Transverse colon (tissue), 4 donors: ENCODE measurements around the gene DLAT. TPM values are rescaled to one million over a fixed set of nuclear protein-coding genes. Genes with fewer than 3 reads are reported as not detected.

ENCODE experiments used
- DNase-seq: peaks from one replicate; pipeline ENCODE4 v3.0.0-alpha.2; 2019
- H3K27ac ChIP-seq, 4 donors: fragments of 200-600 bp; sonication (generic); 2 replicates each; pipeline ENCODE4 v1.5.1; 2016 to 2018; ENCODE audit warnings: inconsistent platforms in 4 of 4
- H3K27me3 ChIP-seq: fragments of 200-600 bp; sonication (generic); 2 replicates; pipeline ENCODE4 v1.5.1; 2017; ENCODE audit warnings: inconsistent platforms
- H3K36me3 ChIP-seq, 4 donors: fragments of 200-600 bp; sonication (generic); 2 replicates each; pipeline ENCODE4 v1.5.1; 2017 to 2019; ENCODE audit warnings: inconsistent platforms in 4 of 4
- H3K4me1 ChIP-seq, 4 donors: fragments of 200-600 bp; sonication (generic); 2 replicates each; pipeline ENCODE4 v1.5.1; 2017 to 2020; ENCODE audit warnings: inconsistent platforms in 4 of 4
- H3K4me3 ChIP-seq, 4 donors: fragments of 200-600 bp; sonication (generic); 1 replicate in 1 of 4; 2 replicates in 3 of 4; pipeline versions ENCODE4 v1.5.1 to v1.6.1; 2017 to 2019; ENCODE audit warnings: inconsistent platforms in 4 of 4
- H3K9me3 ChIP-seq, 2 donors: fragments of 200-600 bp; sonication (generic); 2 replicates each; pipeline ENCODE4 v1.5.1; 2017 to 2019; ENCODE audit warnings: inconsistent platforms in 2 of 2
- EP300 ChIP-seq: sonication (generic); formaldehyde crosslinking; IDR thresholded peaks from one replicate; pipeline ENCODE4 v1.6.1; 2017; ENCODE audit warnings: antibody characterized with exemption, low read depth
- POLR2A ChIP-seq: fragments of 450-650 bp; IDR thresholded peaks from one replicate; pipeline ENCODE4 v1.6.1; 2016; ENCODE audit warnings: antibody characterized with exemption, mild to moderate bottlenecking, moderate library complexity
- POLR2AphosphoS5 ChIP-seq, 3 donors: sonication (generic); formaldehyde crosslinking; IDR thresholded peaks; one replicate each; pipeline ENCODE4 v1.6.1; 2016; ENCODE audit warnings: antibody characterized with exemption in 3 of 3
- WGBS, 2 donors: methylation state at CpG; one replicate each; pipeline ENCODE4 v1.1.5; 2018; ENCODE audit warnings: low coverage in 1 of 2; 5-methylcytosine and 5-hydroxymethylcytosine counted together
- in situ Hi-C, 4 donors: fragments of 200-750 bp; cut with MboI; loops; one replicate each; pipeline versions ENCODE4 v1.15.0 to v1.15.1; 2017; ENCODE audit warnings: low sequenced_read_pairs in 3 of 4, low pct_ligation_motif_present in 1 of 4, low pct_unique_long_range_greater_than_20kb in 1 of 4
- intact Hi-C: fragments of 100-400 bp; cut with DNase I; formaldehyde crosslinking; loops from one replicate; pipeline ENCODE4 v1.15.1; 2023; ENCODE audit warnings: low total_unique reads
- total RNA-seq, 4 donors: library from RNA; depleted of rRNA; stranded (reverse); fragments of >200 nt; gene quantifications; one replicate each; pipeline ENCODE4 v1.1.0, GENCODE V29; 2016
- TF ChIP-seq, protein P1 (sequence below), 5 experiments: fragments of 200-600 bp in 3 of 5; fragments of 450-650 bp in 2 of 5; sonication (generic) in 3 of 5; IDR thresholded peaks; 1 replicate in 2 of 5; 2 replicates in 3 of 5; pipeline ENCODE4 v1.5.1; 2016 to 2017; ENCODE audit warnings: antibody characterized with exemption in 5 of 5, inconsistent platforms in 3 of 5, mild to moderate bottlenecking in 2 of 5, moderate library complexity in 1 of 5

Gene DLAT
- total RNA-seq, 4 donors from 2014 or later = 20.2 to 40.3 (median 23.8) TPM

GRCh38 chr11:112050721-112051120 lies 25.5 kb downstream of the DLAT start:
- H3K9me3 ChIP-seq = no peaks in the 10 kb centered on the region
- TF ChIP-seq EP300 = no peak
- TF ChIP-seq, protein P1, sequence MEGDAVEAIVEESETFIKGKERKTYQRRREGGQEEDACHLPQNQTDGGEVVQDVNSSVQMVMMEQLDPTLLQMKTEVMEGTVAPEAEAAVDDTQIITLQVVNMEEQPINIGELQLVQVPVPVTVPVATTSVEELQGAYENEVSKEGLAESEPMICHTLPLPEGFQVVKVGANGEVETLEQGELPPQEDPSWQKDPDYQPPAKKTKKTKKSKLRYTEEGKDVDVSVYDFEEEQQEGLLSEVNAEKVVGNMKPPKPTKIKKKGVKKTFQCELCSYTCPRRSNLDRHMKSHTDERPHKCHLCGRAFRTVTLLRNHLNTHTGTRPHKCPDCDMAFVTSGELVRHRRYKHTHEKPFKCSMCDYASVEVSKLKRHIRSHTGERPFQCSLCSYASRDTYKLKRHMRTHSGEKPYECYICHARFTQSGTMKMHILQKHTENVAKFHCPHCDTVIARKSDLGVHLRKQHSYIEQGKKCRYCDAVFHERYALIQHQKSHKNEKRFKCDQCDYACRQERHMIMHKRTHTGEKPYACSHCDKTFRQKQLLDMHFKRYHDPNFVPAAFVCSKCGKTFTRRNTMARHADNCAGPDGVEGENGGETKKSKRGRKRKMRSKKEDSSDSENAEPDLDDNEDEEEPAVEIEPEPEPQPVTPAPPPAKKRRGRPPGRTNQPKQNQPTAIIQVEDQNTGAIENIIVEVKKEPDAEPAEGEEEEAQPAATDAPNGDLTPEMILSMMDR (IDR thresholded peaks at IDR 0.05) = no peak
- TF ChIP-seq POLR2AphosphoS5 (IDR thresholded peaks at IDR 0.05) = no peak
- no peak for TF ChIP-seq POLR2A
- no peak overlapping the region for H3K27ac ChIP-seq
- DNase-seq = no peak
- 64 to 80% methylated on average over 3 of the region's 3 CpGs for WGBS, 2 donors
- in situ Hi-C loops (no loop called here), intact Hi-C loops (no loop called here)
- no peaks in the 10 kb centered on the region for H3K27me3 ChIP-seq
- H3K36me3 ChIP-seq = peaks cover 0 to 65% (median 24%) of the 10 kb centered on the region in 4 donors
- H3K4me1 ChIP-seq = peaks cover 0 to 5% (median 0%) of the 10 kb centered on the region in 4 donors
- H3K4me3 ChIP-seq = no peak overlapping the region

GRCh38 chr11:112051768-112052167 lies 26.6 kb downstream of the DLAT start:
- Histone ChIP-seq H3K4me3 (no peak overlapping the region), H3K9me3 (no peaks in the 10 kb centered on the region), H3K4me1 (peaks cover 0 to 5% (median 0%) of the 10 kb centered on the region in 4 donors), H3K27ac (no peak overlapping the region), H3K27me3 (no peaks in the 10 kb centered on the region), H3K36me3 (peaks cover 0 to 55% (median 19%) of the 10 kb centered on the region in 4 donors)
- no peak for DNase-seq
- 82 to 86% methylated on average over 3 of the region's 3 CpGs for WGBS, 2 donors
- in situ Hi-C loops = no loop called here
- intact Hi-C loops = no loop called here
- no peak for TF ChIP-seq EP300
- TF ChIP-seq POLR2A = no peak
- no peak for TF ChIP-seq POLR2AphosphoS5 (IDR thresholded peaks at IDR 0.05)
- TF ChIP-seq, protein P1 (IDR thresholded peaks at IDR 0.05) = no peak

- DNase-seq = no peak
- Histone ChIP-seq H3K4me1 (no peaks in the 10 kb centered on the region), H3K9me3 (no peaks in the 10 kb centered on the region), H3K27me3 (no peaks in the 10 kb centered on the region), H3K4me3 (no peak overlapping the region), H3K36me3 (peaks cover 0 to 47% (median 20%) of the 10 kb centered on the region in 4 donors), H3K27ac (no peak overlapping the region)
- no peak for TF ChIP-seq POLR2AphosphoS5 (IDR thresholded peaks at IDR 0.05)
- TF ChIP-seq, protein P1 (IDR thresholded peaks at IDR 0.05) = no peak
- no peak for TF ChIP-seq EP300
- no peak for TF ChIP-seq POLR2A
- in situ Hi-C loops (no loop called here), intact Hi-C loops (no loop called here)
- 78 to 85% methylated on average over 3 to 4 of the region's 4 CpGs for WGBS, 2 donors
Measured at GRCh38 chr11:112057170-112057569, 32.0 kb downstream of the DLAT start.

DNA sequence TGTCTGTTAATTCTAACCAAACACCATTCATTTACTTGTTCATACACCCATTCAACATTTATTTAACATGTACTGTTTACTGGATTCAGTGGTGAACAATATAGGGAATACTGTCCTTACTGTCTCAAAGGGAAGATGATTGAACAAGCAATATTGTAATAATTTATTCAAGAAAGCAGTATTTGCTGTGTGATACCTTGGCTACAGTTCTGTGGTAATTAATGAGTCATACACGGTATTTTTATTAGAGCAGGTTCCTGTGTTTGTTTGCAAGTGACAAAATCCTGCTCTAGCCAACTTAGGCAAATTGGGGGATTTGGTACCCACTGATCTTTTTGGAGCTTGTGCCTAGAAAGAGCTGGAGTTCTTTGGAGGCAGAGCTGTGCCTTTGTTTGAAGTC lies 32.9 kb downstream of the DLAT start:
- WGBS, 2 donors = 30 to 50% methylated on average over 1 of the region's 1 CpG
- Histone ChIP-seq H3K36me3 (peaks cover 0 to 47% (median 20%) of the 10 kb centered on the region in 4 donors), H3K9me3 (no peaks in the 10 kb centered on the region), H3K27me3 (no peaks in the 10 kb centered on the region), H3K4me3 (no peak overlapping the region), H3K27ac (no peak overlapping the region), H3K4me1 (no peaks in the 10 kb centered on the region)
- TF ChIP-seq EP300 (no peak), POLR2A (no peak), POLR2AphosphoS5 (IDR thresholded peaks at IDR 0.05) (no peak)
- TF ChIP-seq, protein P1 (IDR thresholded peaks at IDR 0.05) = no peak
- in situ Hi-C loops (no loop called here), intact Hi-C loops (no loop called here)
- no peak for DNase-seq
